ENCODE measurements around the gene PLXNB2. TPM values are rescaled to one million over a fixed set of nuclear protein-coding genes. Genes with fewer than 3 reads are reported as not detected.

PLXNB2 gene
- total and polyA plus RNA-seq, 4 donors = 123 to 310 (median 173) TPM

DNA sequence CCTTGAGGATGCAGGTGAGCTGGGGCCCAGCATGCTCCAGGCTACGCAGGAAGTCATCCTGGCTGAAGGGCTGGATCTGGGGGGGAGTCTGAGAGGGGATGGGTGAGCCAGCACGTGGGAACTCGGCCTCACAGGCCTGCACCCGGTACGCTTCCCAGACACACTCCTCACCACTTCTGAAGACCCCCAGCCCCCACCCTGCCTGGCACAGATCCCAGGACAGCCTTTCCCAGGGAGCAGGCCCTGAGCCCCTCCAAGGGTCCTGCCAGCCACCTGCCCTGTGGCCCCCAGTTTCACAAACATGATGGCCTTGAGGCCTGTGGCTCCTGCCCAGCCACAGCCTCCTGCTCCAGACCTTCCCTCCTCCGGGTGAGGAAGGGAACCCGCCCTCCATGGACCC lies 5.6 kb upstream of the PLXNB2 start:
- no peak for DNase-seq
- no peaks in the 10 kb centered on the region for H3K27me3 ChIP-seq (ENCODE audit: control insufficient read depth in 3 of 3, insufficient read depth in 3 of 3, low read length in 2 of 3)
- H3K36me3 ChIP-seq (ENCODE audit: control insufficient read depth in 4 of 4, insufficient read depth in 4 of 4, low read length in 4 of 4) = no peaks in the 10 kb centered on the region
- 84 to 88% methylated on average over 7 of the region's 7 CpGs for WGBS, 2 donors
- no peak overlapping the region for H3K9ac ChIP-seq (ENCODE audit: insufficient read depth in 1 of 2, low read length in 2 of 2)
- H3K4me3 ChIP-seq = no peak overlapping the region
- H3K4me1 ChIP-seq (ENCODE audit: control insufficient read depth in 5 of 5, insufficient read depth in 5 of 5, low read length in 5 of 5) = peaks cover 0 to 27% (median 17%) of the 10 kb centered on the region in 5 donors
- H3K9me3 ChIP-seq (ENCODE audit: control insufficient read depth in 4 of 4, insufficient read depth in 3 of 4, low read length in 3 of 4) = no peaks in the 10 kb centered on the region
- ATAC-seq (ENCODE audit: insufficient read depth, low FRiP score) = no peak
- TF ChIP-seq, protein P1, sequence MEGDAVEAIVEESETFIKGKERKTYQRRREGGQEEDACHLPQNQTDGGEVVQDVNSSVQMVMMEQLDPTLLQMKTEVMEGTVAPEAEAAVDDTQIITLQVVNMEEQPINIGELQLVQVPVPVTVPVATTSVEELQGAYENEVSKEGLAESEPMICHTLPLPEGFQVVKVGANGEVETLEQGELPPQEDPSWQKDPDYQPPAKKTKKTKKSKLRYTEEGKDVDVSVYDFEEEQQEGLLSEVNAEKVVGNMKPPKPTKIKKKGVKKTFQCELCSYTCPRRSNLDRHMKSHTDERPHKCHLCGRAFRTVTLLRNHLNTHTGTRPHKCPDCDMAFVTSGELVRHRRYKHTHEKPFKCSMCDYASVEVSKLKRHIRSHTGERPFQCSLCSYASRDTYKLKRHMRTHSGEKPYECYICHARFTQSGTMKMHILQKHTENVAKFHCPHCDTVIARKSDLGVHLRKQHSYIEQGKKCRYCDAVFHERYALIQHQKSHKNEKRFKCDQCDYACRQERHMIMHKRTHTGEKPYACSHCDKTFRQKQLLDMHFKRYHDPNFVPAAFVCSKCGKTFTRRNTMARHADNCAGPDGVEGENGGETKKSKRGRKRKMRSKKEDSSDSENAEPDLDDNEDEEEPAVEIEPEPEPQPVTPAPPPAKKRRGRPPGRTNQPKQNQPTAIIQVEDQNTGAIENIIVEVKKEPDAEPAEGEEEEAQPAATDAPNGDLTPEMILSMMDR (IDR thresholded peaks at IDR 0.05; ENCODE audit: control extremely low read depth, extremely low read depth) = no peak
- H3K27ac ChIP-seq (ENCODE audit: low read depth in 1 of 2, low read length in 1 of 2) = no peak overlapping the region

- peaks cover 0 to 30% (median 20%) of the 10 kb centered on the region in 5 donors for H3K4me1 ChIP-seq (ENCODE audit: control insufficient read depth in 5 of 5, insufficient read depth in 5 of 5, low read length in 5 of 5)
- no peak overlapping the region for H3K27ac ChIP-seq (ENCODE audit: low read depth in 1 of 2, low read length in 1 of 2)
- no peaks in the 10 kb centered on the region for H3K9me3 ChIP-seq (ENCODE audit: control insufficient read depth in 4 of 4, insufficient read depth in 3 of 4, low read length in 3 of 4)
- H3K4me3 ChIP-seq = no peak overlapping the region
- WGBS, 2 donors = 95 to 98% methylated on average over 11 to 12 of the region's 12 CpGs
- H3K27me3 ChIP-seq (ENCODE audit: control insufficient read depth in 3 of 3, insufficient read depth in 3 of 3, low read length in 2 of 3) = no peaks in the 10 kb centered on the region
- DNase-seq (no peak), ATAC-seq (ENCODE audit: insufficient read depth, low FRiP score) (no peak)
- no peak overlapping the region for H3K9ac ChIP-seq (ENCODE audit: insufficient read depth in 1 of 2, low read length in 2 of 2)
- TF ChIP-seq, protein P1 (IDR thresholded peaks at IDR 0.05; ENCODE audit: control extremely low read depth, extremely low read depth) = no peak
- H3K36me3 ChIP-seq (ENCODE audit: control insufficient read depth in 4 of 4, insufficient read depth in 4 of 4, low read length in 4 of 4) = no peaks in the 10 kb centered on the region
Observed at GRCh38 chr22:50312371-50312770, 4.9 kb upstream of the PLXNB2 start.

DNA sequence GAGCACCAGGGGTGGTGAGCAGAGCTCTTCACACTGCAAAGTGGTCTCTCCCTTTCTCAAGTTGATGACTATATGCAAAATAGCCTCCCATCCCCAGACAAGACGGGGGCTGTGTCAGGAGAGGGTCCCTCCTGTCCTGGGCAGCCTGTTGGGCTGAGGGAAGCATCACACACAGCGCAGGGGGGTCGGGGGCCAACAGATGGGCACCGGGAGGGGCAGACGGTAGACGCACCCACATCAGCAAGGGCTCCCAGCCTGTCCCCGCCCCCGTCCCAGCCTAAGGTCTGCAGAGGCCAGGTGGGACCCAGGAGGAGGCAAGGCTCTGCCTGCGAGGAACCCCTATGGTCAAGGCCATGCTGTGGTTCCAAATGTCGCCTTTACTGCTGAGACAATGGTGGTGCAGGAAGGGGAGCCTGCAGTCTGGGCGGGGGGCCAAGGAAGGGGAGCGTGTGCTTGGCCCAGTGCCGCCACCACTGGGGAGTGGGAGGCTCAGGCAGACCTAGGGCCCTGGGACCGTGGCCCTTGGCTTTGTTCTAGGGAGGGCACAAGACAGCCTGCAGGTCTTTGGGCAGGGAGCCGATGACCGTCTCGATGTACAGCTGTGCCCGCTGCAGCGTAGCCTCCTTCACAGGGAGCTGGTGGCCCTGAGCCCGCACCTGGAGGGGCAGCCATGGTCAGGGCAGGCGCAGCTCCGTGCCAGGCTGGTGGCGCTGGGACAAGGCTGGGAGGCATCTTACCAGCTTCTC lies 4.3 kb upstream of the PLXNB2 start:
- Histone ChIP-seq H3K27ac (ENCODE audit: low read depth in 1 of 2, low read length in 1 of 2) (no peak overlapping the region), H3K4me1 (ENCODE audit: control insufficient read depth in 5 of 5, insufficient read depth in 5 of 5, low read length in 5 of 5) (peaks cover 0 to 30% (median 20%) of the 10 kb centered on the region in 5 donors), H3K27me3 (ENCODE audit: control insufficient read depth in 3 of 3, insufficient read depth in 3 of 3, low read length in 2 of 3) (no peaks in the 10 kb centered on the region), H3K9me3 (ENCODE audit: control insufficient read depth in 4 of 4, insufficient read depth in 3 of 4, low read length in 3 of 4) (no peaks in the 10 kb centered on the region), H3K36me3 (ENCODE audit: control insufficient read depth in 4 of 4, insufficient read depth in 4 of 4, low read length in 4 of 4) (no peaks in the 10 kb centered on the region), H3K4me3 (no peak overlapping the region), H3K9ac (ENCODE audit: insufficient read depth in 1 of 2, low read length in 2 of 2) (no peak overlapping the region)
- DNase-seq (no peak), ATAC-seq (ENCODE audit: insufficient read depth, low FRiP score) (no peak)
- 88 to 89% methylated on average over 23 of the region's 23 CpGs for WGBS, 2 donors
- TF ChIP-seq, protein P1 (IDR thresholded peaks at IDR 0.05; ENCODE audit: control extremely low read depth, extremely low read depth) = no peak
